ENCODE data around the gene TMCO6.

TMCO6 gene

DNA sequence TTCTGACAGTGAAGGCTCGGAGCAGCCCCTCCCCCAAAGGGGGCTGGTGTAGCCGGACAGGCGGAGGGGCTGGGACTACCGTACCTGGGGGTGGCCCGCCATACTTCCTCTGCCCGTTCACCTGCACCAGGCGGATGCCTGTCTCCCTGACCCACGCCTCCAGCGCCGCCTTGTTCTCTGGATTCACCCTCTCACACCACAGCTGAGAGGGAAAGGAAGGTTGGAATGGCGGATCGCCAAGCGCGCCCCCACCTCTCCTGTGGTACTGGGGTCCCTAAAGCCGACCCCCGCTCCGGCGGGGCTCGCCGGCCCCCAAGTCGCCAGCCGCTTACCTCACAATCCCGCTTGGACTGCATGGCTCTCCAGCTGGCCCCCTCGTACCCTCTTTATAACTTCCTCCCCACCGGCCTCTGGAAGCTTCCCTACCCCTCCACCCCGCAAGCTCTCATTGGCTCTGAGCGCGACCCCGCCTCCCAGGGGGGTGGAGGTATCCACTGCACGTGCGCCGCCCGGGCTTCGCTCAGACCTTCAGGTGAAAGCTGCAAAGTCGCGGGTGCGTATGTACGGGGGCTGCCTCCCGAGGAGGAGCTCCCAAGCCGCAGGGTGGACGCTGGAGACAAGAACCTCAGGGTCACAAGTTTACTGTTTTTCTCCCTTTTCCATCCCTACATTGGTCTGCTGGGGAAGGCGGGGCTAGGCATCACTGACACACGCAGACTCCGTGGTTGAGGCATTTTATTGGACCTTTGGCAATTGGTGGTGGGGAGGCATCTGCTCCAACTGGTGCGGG, 34.1 kb downstream of the TMCO6 start, which contains the start of gene DND1:
Gene DND1 (minus strand): TSS at position 390 of the 790 bp plus-strand sequence. CDS start 34 bp downstream, at position 356.
- DNase-seq (ENCODE audit: low read depth) = no peak

DNA sequence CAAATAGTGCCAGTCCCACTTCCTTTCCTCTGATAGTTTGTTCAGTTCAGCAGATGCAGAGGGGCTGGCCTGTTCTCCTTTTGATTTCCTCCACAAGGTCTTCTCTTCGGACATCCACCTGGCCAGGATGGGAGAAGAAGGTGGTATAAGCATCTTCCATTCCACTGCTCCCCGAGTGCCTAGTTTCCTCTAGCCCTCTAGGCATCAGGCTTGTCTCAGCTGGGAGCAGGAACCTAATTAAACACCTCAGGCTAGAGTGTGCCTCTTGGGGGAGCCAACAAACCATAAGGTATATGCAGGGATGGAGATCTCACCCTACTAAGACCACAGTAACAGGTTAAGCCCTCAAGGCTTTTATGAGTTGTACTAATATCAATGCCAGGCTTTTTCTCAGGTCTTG, 35.0 kb downstream of the TMCO6 start:
- DNase-seq (ENCODE audit: low read depth) = no peak

DNA sequence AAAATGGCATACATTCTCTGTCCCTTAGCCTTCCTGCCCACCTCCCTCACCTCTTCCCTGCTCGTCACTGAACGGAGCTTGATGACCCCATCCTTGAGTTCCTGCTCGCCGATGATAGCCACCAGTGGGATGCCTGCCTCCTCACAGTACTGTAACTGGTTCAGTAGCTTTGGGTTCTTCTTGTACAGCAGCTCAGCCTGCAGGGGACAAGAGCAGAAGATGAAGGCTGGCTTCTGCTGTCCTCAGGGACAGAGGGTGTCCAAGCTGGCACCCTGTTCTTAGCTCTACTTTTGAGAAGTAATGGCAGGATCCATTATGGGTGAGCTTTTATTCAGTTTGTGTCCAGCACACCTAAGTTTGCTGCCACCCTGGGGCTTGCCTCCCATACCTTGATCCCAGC, 35.4 kb downstream of the TMCO6 start:
- DNase-seq (ENCODE audit: low read depth) = no peak

DNA sequence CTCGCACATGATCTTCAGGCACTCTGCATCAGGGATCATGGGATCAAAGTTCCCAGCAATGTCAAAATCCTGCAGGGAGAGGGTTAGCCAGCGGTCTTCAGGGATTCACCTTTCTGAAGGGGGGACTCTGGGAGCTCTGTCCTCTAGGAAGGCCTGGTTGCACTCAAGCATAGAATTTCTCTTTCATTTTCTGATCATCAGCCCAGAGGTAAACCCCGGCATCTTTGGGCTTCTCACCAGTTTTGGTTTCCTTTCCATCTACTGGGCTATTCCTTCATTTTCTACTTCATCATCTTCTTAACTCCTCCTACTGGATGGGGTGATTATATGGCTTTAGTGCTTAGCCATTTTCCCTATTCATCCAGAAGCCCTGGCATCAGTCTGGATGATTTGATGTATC, 38.7 kb downstream of the TMCO6 start:
- DNase-seq (ENCODE audit: low read depth) = no peak

DNA sequence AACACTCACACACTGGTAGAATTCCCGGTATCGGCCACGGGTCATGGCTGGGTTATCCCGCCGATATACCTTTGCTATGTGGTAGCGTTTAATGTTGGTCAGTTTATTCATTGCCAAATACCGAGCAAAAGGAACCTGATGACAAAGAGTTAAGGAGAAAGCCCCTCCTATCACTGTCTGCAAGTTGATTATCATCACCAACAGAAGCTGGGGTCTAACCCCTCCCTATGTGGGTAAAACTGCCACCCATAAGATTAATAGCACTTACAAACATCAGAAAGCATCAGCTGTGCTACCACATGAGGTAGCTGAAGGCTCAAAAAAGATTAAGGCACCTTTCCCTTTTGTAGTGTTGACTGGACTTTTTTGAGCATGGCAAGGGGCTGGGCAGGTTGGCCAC, 39.7 kb downstream of the TMCO6 start:
- no peak for DNase-seq (ENCODE audit: low read depth)

DNA sequence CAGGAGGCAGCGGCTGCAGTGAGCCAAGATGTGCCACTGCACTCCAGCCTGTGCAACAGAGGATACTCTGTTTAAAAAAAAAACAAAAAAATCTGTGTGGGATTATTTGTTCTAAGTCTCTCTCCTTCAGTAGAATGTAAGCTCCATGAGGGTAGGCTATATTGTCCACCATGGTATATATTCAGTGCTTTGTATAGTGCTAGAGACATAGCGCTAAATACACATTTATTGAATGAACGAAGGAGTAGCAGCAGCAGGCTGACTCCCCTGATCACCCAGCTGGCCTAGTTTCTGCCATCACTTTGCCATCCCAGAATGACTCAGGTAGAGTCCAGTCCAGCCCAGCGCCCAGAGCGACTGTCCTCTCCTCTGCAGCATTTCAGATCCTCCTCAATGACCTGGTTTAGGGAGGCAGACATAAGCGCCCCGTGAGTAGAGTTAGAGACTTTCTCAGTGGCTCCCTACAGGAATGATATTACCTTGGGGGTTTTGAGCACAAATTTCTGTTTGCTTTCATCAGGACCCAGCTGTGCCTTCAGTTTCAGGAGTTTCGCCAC, 51.2 kb downstream of the TMCO6 start:
- no peak for DNase-seq (ENCODE audit: low read depth)

DNA sequence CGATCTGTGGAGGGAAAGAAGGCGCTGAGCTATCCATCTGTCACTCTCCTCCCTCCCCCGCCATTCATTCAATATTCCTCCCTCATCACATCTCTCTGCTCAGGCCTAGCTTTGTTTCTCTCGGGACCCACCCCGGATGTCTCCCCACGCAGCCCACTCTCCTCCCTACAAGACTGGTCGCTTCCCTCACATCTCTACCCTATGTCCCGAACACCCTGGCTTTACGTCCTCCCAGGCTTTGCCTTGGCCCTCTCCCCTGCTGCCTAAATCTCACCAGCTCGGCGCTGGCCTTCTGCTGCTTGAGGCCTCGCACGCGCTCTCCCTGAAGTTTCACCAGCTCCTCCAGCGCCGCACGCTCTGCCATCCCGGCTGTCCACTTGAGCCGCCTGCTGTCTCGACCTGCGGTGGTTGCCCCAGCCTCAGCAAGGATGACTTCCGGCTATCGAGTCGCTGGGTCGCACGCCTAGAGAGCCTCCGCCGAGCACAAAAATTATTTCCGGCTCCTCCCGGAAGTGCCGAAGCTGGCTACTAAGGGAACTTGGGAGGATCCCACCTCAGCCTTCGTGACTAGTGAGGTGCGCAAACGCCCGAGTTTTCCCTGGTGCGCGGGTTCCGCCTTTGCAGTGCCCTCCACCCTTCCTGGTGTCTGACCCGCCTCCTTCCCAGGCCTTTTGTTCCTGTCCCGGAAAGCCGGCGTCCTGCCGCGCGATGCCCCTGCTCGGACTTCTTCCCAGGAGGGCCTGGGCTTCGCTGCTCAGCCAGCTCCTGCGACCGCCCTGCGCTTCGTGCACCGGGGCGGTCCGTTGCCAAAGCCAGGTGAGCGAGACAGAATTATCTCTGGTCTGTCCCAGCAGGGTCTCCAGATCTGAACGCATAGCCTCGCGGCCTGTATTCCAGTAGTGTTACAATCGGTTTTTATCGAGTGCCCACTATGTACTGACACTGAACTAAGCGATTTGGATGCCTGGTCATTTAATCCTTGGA, 52.0 kb downstream of the TMCO6 start, which contains the start of the genes HARS1 and HARS2:
Gene HARS1 (minus strand): TSS at position 430 of the 984 bp plus-strand sequence. CDS start 66 bp downstream, at position 364.
Gene HARS2 (plus strand): TSS at position 515 of the 984 bp plus-strand sequence. CDS start 194 bp downstream, at position 709.
- DNase-seq (ENCODE audit: low read depth) = peak; percentile 82

DNA sequence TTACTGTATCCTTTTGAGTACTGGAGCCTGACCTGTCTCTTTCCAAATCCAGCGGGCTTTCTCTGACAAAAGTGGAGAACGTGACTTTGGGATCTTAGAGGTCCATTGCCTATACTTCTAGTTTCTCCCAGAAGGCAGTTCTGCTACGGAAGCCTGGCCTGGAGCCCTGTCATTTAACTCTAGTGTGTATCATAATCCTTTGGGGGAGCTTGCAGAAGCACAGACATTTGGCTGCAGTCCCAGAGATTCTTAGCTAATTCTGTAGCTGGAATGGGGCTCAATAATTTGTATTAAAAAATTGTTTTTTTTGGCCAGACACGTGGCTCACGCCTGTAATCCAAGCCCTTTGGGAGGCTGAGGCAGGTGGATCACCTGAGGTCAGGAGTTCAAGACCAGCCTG, 55.0 kb downstream of the TMCO6 start:
- no peak for DNase-seq (ENCODE audit: low read depth)

Data from activated T-cell treated with anti-CD3 and anti-CD28 coated beads for 48 hours (primary cell).